Naive thymus-derived CD4-positive, alpha-beta T cell (primary cell): ENCODE results near the gene SLC4A8. TPM values are rescaled to one million over a fixed set of nuclear protein-coding genes. Genes with fewer than 3 reads are reported as not detected.

Source experiments
- ATAC-seq: fragments of 150-1000 bp; cut with Tn5 transposase; 2 replicates; pipeline ENCODE4 v1.10.0; 2021; ENCODE audit warnings: mild to moderate bottlenecking, moderate library complexity
- CTCF ChIA-PET: fragments of 350-600 bp; sonication (Branson Sonifier 250); formaldehyde crosslinking; loops from one replicate; lab custom pipeline; 2021; ENCODE audit warnings: antibody characterized with exemption; lab: Charles Lee
- POLR2A ChIA-PET: fragments of 350-600 bp; sonication (Branson Sonifier 250); formaldehyde crosslinking; loops from one replicate; lab custom pipeline; 2021; ENCODE audit warnings: antibody characterized with exemption, inconsistent platforms; lab: Charles Lee
- DNase-seq, 9 donors: peaks; one replicate each; pipeline versions ENCODE4 v3.0.0 to v3.0.0-alpha.2; 2020 to 2022; ENCODE audit warnings: mixed read lengths in 1 of 9
- H3K27ac ChIP-seq: one replicate; pipeline ENCODE4 v1.7.0; 2013; ENCODE audit warnings: mild to moderate bottlenecking, low read depth, low read length, moderate library complexity
- H3K27me3 ChIP-seq, 2 donors: one replicate each; pipeline ENCODE4 v1.7.0; 2013; ENCODE audit warnings: low read length in 2 of 2, mild to moderate bottlenecking in 2 of 2, moderate library complexity in 2 of 2; ENCODE audit not compliant: control insufficient read depth in 2 of 2, insufficient read depth in 2 of 2
- H3K36me3 ChIP-seq, 3 experiments: 1 replicate in 2 of 3; 2 replicates in 1 of 3; pipeline ENCODE4 v1.7.0; 2013; ENCODE audit warnings: low read length in 3 of 3, mild to moderate bottlenecking in 3 of 3, moderate library complexity in 1 of 3; ENCODE audit not compliant: insufficient read depth in 3 of 3, control insufficient read depth in 2 of 3
- H3K4me1 ChIP-seq, 2 donors: one replicate each; pipeline ENCODE4 v1.7.0; 2013; ENCODE audit warnings: low read length in 2 of 2, mild to moderate bottlenecking in 2 of 2, moderate library complexity in 1 of 2; ENCODE audit not compliant: control insufficient read depth in 2 of 2, insufficient read depth in 2 of 2
- H3K4me3 ChIP-seq: 2 replicates; pipeline ENCODE4 v1.7.0; 2013; ENCODE audit warnings: mild to moderate bottlenecking, low read length
- H3K9me3 ChIP-seq, 3 experiments: 1 replicate in 2 of 3; 2 replicates in 1 of 3; pipeline ENCODE4 v1.7.0; 2013; ENCODE audit warnings: low read length in 3 of 3; ENCODE audit not compliant: control insufficient read depth in 2 of 3
- H3K27ac Mint-ChIP-seq, 9 donors: one replicate each; pipeline ENCODE4 v1.8.0; 2020 to 2022; ENCODE audit warnings: mixed read lengths in 9 of 9, mild to moderate bottlenecking in 8 of 9, moderate library complexity in 5 of 9, inconsistent platforms in 2 of 9
- H3K27me3 Mint-ChIP-seq, 5 donors: one replicate each; pipeline ENCODE4 v1.8.0; 2021 to 2022; ENCODE audit warnings: mixed read lengths in 5 of 5, mild to moderate bottlenecking in 1 of 5
- H3K36me3 Mint-ChIP-seq, 5 donors: one replicate each; pipeline ENCODE4 v1.8.0; 2020 to 2022; ENCODE audit warnings: mixed read lengths in 5 of 5, mild to moderate bottlenecking in 3 of 5, inconsistent platforms in 1 of 5
- H3K4me1 Mint-ChIP-seq, 7 donors: one replicate each; pipeline ENCODE4 v1.8.0; 2020 to 2022; ENCODE audit warnings: mixed read lengths in 7 of 7, mild to moderate bottlenecking in 3 of 7, inconsistent platforms in 1 of 7
- H3K4me3 Mint-ChIP-seq, 10 donors: one replicate each; pipeline ENCODE4 v1.8.0; 2020 to 2022; ENCODE audit warnings: mild to moderate bottlenecking in 10 of 10, mixed read lengths in 10 of 10, moderate library complexity in 6 of 10, inconsistent platforms in 2 of 10
- H3K9me3 Mint-ChIP-seq, 11 donors: one replicate each; pipeline ENCODE4 v1.8.0; 2020 to 2022; ENCODE audit warnings: mixed read lengths in 11 of 11, mild to moderate bottlenecking in 4 of 11, inconsistent platforms in 1 of 11, moderate library complexity in 1 of 11
- intact Hi-C, 2 donors: fragments of 100-400 bp; cut with micrococcal nuclease; formaldehyde crosslinking; loops; one replicate each; pipeline ENCODE4 v1.15.1; 2023
- polyA plus RNA-seq, 2 donors: library from polyadenylated mRNA; unstranded; fragments of 300-500 nt; fragmentation: Illumina TruSeq; gene quantifications; one replicate each; pipeline ENCODE4 v1.2.3, GENCODE V29; 2021
- total RNA-seq, 6 experiments: library from RNA in 5 of 6; stranded (reverse) in 5 of 6; gene quantifications; 1 replicate in 5 of 6; 2 replicates in 1 of 6; pipeline ENCODE4 v1.2.3 and lab custom pipeline; 2021 to 2026

The SLC4A8 gene
- total and polyA plus RNA-seq, 7 experiments from 2014 or later, result 0.13 to 8.4 (median 1.2) TPM

- H3K27ac ChIP-seq, result no peak overlapping the region
- peak overlapping the region; percentile 18 to 83 (median 56) for H3K4me3 Mint-ChIP-seq
These were observed 59.5 kb downstream of the SLC4A8 start for GRCh38 chr12:51484119-51484518.

DNA sequence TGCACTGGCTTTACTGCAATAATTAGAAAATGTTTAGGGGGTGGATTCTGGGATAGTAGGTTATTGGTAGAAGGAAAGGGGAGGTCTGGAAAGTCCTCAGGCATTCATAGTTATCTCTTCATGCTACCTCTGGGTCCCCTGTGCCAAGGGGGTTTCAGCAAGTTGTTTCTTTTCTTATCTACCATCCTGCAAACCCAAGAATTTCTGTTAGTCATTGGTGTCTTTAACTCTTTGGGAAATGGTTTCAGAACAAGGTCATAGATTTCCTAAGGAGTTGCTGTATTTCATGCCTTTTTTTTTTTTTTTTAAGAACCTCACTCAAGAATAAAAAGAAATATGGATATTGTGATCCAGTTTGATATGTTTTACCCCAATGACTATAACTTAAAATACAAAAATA lies 63.6 kb downstream of the SLC4A8 start:
- Histone ChIP-seq H3K36me3 (no peaks in the 10 kb centered on the region), H3K9me3 (no peaks in the 10 kb centered on the region), H3K27ac (no peak overlapping the region), H3K4me3 (no peak overlapping the region), H3K27me3 (no peaks in the 10 kb centered on the region), H3K4me1 (peaks cover 9 to 18% of the 10 kb centered on the region in 2 donors)
- Mint-ChIP-seq H3K27ac (no peak overlapping the region), H3K36me3 (peaks cover 0 to 19% (median 0%) of the 10 kb centered on the region in 5 donors), H3K4me3 (no peak overlapping the region), H3K27me3 (no peaks in the 10 kb centered on the region), H3K9me3 (peaks cover 0 to 3% (median 0%) of the 10 kb centered on the region in 11 donors), H3K4me1 (peaks cover 17 to 26% (median 25%) of the 10 kb centered on the region in 7 donors)
- no peak for DNase-seq
- intact Hi-C loops, result no loop called here
- CTCF ChIA-PET, result no interaction called here
- no peak for ATAC-seq
- POLR2A ChIA-PET, result no interaction called here

More at GRCh38 chr12:51484119-51484518, 59.5 kb downstream of the SLC4A8 start:
- peaks cover 17 to 54% (median 49%) of the 10 kb centered on the region in 7 donors for H3K4me1 Mint-ChIP-seq
- ATAC-seq (peak; percentile 12), DNase-seq (peak in 4 of 9 donors; percentile 0 to 8 (median 6))
- intact Hi-C loops, result loop anchor here in 1 of 2 donors (5.0 kb wide), 1 partner anchor 48 kb away; no protein-coding TSS in a partner anchor
- Histone ChIP-seq H3K4me1 (peaks cover 19 to 32% of the 10 kb centered on the region in 2 donors), H3K36me3 (no peaks in the 10 kb centered on the region), H3K27me3 (no peaks in the 10 kb centered on the region), H3K4me3 (no peak overlapping the region), H3K9me3 (no peaks in the 10 kb centered on the region)
- H3K36me3 Mint-ChIP-seq, result peaks cover 0 to 19% (median 0%) of the 10 kb centered on the region in 5 donors
- CTCF ChIA-PET, result no interaction called here
- H3K27ac Mint-ChIP-seq, result peak overlapping the region; percentile 78 to 92 (median 88)
- POLR2A ChIA-PET, result interaction anchor here (1.0 to 1.1 kb wide), 2 partner anchors 11 to 177 kb away, joined by 3 to 4 read pairs; no protein-coding TSS in a partner anchor
- H3K27me3 Mint-ChIP-seq, result no peaks in the 10 kb centered on the region
- peaks cover 0 to 3% (median 0%) of the 10 kb centered on the region in 11 donors for H3K9me3 Mint-ChIP-seq

DNA sequence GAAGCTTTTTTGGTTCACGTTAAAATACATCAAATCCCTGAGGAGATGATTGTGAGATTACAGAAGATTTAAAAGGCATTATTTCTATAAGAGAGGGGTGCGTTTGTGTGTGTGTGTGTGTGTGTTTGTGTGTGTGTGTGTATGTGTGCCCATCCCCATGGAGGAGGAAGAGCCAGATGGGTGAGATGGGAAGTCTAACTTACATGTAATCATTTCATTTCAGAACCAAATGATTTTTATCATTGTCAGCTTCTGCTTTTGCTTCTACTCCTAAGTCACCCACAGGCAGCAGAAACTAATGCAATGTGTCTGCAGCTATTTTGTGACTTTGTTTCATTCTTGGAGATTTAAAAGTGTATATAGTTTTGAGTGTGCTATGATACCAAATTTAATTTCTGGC lies 68.7 kb downstream of the SLC4A8 start:
- ChIA-PET POLR2A (no interaction called here), CTCF (interaction anchor here (1.3 kb wide), 1 partner anchor 64 kb away, joined by 3 read pairs; no protein-coding TSS in a partner anchor)
- H3K27ac Mint-ChIP-seq, result peak overlapping the region in 1 of 9 donors; percentile 5
- Histone ChIP-seq H3K27ac (no peak overlapping the region), H3K27me3 (no peaks in the 10 kb centered on the region), H3K4me3 (no peak overlapping the region), H3K9me3 (no peaks in the 10 kb centered on the region), H3K36me3 (no peaks in the 10 kb centered on the region), H3K4me1 (no peaks in the 10 kb centered on the region)
- H3K36me3 Mint-ChIP-seq, result peaks cover 0 to 8% (median 3%) of the 10 kb centered on the region in 5 donors
- DNase-seq (no peak), ATAC-seq (no peak)
- H3K4me3 Mint-ChIP-seq, result no peak overlapping the region
- H3K9me3 Mint-ChIP-seq, result no peaks in the 10 kb centered on the region
- no peaks in the 10 kb centered on the region for H3K27me3 Mint-ChIP-seq
- H3K4me1 Mint-ChIP-seq, result peaks cover 0 to 8% (median 0%) of the 10 kb centered on the region in 7 donors
- intact Hi-C loops, result no loop called here

GRCh38 chr12:51496895-51497294 lies 72.3 kb downstream of the SLC4A8 start:
- POLR2A ChIA-PET, result no interaction called here

GRCh38 chr12:51504851-51505250 lies 80.2 kb downstream of the SLC4A8 start:
- peaks cover 0 to 3% (median 0%) of the 10 kb centered on the region in 5 donors for H3K27me3 Mint-ChIP-seq

More at GRCh38 chr12:51496895-51497294, 72.3 kb downstream of the SLC4A8 start:
- Histone ChIP-seq H3K36me3 (no peaks in the 10 kb centered on the region), H3K27me3 (no peaks in the 10 kb centered on the region), H3K9me3 (no peaks in the 10 kb centered on the region), H3K27ac (no peak overlapping the region), H3K4me3 (no peak overlapping the region), H3K4me1 (no peaks in the 10 kb centered on the region)
- peaks cover 0 to 4% (median 0%) of the 10 kb centered on the region in 5 donors for H3K36me3 Mint-ChIP-seq
- peaks cover 0 to 2% (median 0%) of the 10 kb centered on the region in 5 donors for H3K27me3 Mint-ChIP-seq
- H3K4me1 Mint-ChIP-seq, result peaks cover 0 to under 1% (median 0%) of the 10 kb centered on the region in 7 donors
- no peaks in the 10 kb centered on the region for H3K9me3 Mint-ChIP-seq
- DNase-seq, result no peak
- ATAC-seq, result no peak
- no peak overlapping the region for H3K27ac Mint-ChIP-seq
- intact Hi-C loops, result no loop called here
- CTCF ChIA-PET, result no interaction called here
- H3K4me3 Mint-ChIP-seq, result no peak overlapping the region

DNA sequence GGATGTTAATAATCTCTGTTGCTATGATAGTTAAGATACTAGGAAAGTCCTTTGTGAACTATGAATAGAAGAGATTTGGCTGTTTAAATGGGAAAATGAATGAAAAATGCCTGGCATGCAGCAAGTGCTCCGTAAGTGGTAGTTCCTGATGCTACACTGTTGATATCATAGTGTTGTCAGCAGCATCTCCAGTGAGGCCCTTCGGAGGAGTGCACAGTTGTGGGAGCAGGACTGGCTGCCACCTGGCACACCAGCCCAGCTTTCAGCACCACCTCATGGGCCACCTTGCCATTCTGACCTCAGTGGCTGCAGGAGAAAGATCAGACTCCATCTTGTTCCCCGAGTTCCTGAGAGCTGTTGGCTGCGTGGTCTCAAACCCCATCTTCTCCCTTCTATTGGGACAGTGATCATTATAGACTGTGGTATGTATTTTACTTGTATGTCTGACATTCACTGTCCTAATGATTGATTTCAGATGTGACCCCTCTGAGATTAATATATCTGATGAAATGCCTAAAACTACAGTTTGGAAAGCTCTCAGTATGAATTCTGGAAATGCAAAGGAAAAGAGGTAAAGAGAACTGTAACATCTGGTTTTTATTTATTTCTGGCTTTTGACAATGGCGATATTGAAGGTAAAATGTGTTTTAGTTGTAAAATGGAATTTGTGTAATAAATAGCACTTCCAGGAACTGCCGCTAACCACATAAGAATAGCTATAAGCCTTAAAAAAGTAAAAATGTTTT lies 80.9 kb downstream of the SLC4A8 start:
- H3K27me3 Mint-ChIP-seq, result peaks cover 0 to 3% (median 0%) of the 10 kb centered on the region in 5 donors
- H3K4me1 Mint-ChIP-seq, result peaks cover 0 to 2% (median 0%) of the 10 kb centered on the region in 7 donors
- H3K27ac Mint-ChIP-seq, result no peak overlapping the region
- H3K27me3 ChIP-seq, result no peaks in the 10 kb centered on the region
- no peaks in the 10 kb centered on the region for H3K9me3 ChIP-seq
- no peaks in the 10 kb centered on the region for H3K36me3 ChIP-seq
- DNase-seq, result no peak
- H3K4me3 ChIP-seq, result no peak overlapping the region
- intact Hi-C loops, result no loop called here
- H3K4me3 Mint-ChIP-seq, result no peak overlapping the region
- H3K27ac ChIP-seq, result no peak overlapping the region
- POLR2A ChIA-PET, result no interaction called here
- CTCF ChIA-PET, result no interaction called here
- H3K36me3 Mint-ChIP-seq, result peaks cover 0 to 9% (median 0%) of the 10 kb centered on the region in 5 donors
- no peak for ATAC-seq
- no peaks in the 10 kb centered on the region for H3K9me3 Mint-ChIP-seq
- no peaks in the 10 kb centered on the region for H3K4me1 ChIP-seq

More at GRCh38 chr12:51504851-51505250, 80.2 kb downstream of the SLC4A8 start:
- POLR2A ChIA-PET, result no interaction called here
- no peak overlapping the region for H3K27ac ChIP-seq
- no peak for ATAC-seq
- H3K9me3 Mint-ChIP-seq, result no peaks in the 10 kb centered on the region
- H3K36me3 Mint-ChIP-seq, result peaks cover 0 to 9% (median 0%) of the 10 kb centered on the region in 5 donors
- H3K4me3 Mint-ChIP-seq, result no peak overlapping the region
- no peak for DNase-seq
- intact Hi-C loops, result no loop called here
- peaks cover 0 to 2% (median 0%) of the 10 kb centered on the region in 7 donors for H3K4me1 Mint-ChIP-seq
- H3K4me3 ChIP-seq, result no peak overlapping the region
- H3K36me3 ChIP-seq, result no peaks in the 10 kb centered on the region
- CTCF ChIA-PET, result no interaction called here
- no peaks in the 10 kb centered on the region for H3K9me3 ChIP-seq
- no peaks in the 10 kb centered on the region for H3K27me3 ChIP-seq
- H3K27ac Mint-ChIP-seq, result peak overlapping the region in 1 of 9 donors; percentile 10
- H3K4me1 ChIP-seq, result no peaks in the 10 kb centered on the region
